Measurements from ENCODE around the gene VSIG10. TPM values are rescaled to one million over a fixed set of nuclear protein-coding genes. Genes with fewer than 3 reads are reported as not detected.

Gene VSIG10
- polyA plus RNA-seq, 1 donor (not counting 4 experiments of a cell fraction or from before 2014, with no cell fraction given): 11.4 TPM

GRCh38 chr12:118060301-118061010, 43.4 kb downstream of the VSIG10 start:
- Histone ChIP-seq H3K27ac (ENCODE audit: control insufficient read depth, insufficient read depth, low read length) (peak overlapping the region; percentile 78), H3K27me3 (ENCODE audit: control insufficient read depth, extremely low read depth, insufficient read depth, low read length) (no peaks in the 10 kb centered on the region), H2AFZ (ENCODE audit: control insufficient read depth, low read length) (peak overlapping the region; percentile 2), H4K20me1 (ENCODE audit: control insufficient read depth, extremely low read depth, insufficient read depth, low read length) (no peaks in the 10 kb centered on the region), H3K9me3 (ENCODE audit: control insufficient read depth, low read depth, low read length) (no peaks in the 10 kb centered on the region), H3K36me3 (ENCODE audit: control insufficient read depth in 2 of 2, extremely low read depth in 1 of 2, insufficient read depth in 2 of 2, low read length in 2 of 2) (no peaks in the 10 kb centered on the region), H3K79me2 (ENCODE audit: control insufficient read depth, insufficient read depth, low read length) (peaks cover 39% of the 10 kb centered on the region), H3K9ac (ENCODE audit: control insufficient read depth, extremely low read depth, insufficient read depth, low read length) (peak overlapping the region; percentile 77), H3K9me1 (ENCODE audit: control insufficient read depth, extremely low read depth, insufficient read depth, low read length) (no peaks in the 10 kb centered on the region), H3K4me3 (ENCODE audit: control insufficient read depth in 2 of 3, extremely low read depth in 1 of 3, insufficient read depth in 2 of 3, low read depth in 1 of 3, low read length in 3 of 3) (peak overlapping the region; percentile 73 to 89 (median 76)), H3K4me1 (ENCODE audit: control insufficient read depth, extremely low read depth, insufficient read depth, low read length) (peaks cover 19% of the 10 kb centered on the region), H3K4me2 (ENCODE audit: control insufficient read depth, extremely low read depth, insufficient read depth, low read depth, low read length) (peak overlapping the region; percentile 79)
- FAIRE-seq (no peak), DNase-seq (ENCODE audit: low read depth, low spot score) (no peak)
- dilution Hi-C loops (cut with MboI; ENCODE audit: extremely low pct_ligation_motif_present, low sequenced_read_pairs): no loop called here
- TF ChIP-seq EZH2 (IDR thresholded peaks at IDR 0.05; ENCODE audit: low read length) (no peak), CTCF (optimal IDR thresholded peaks at IDR 0.05 in 1 of 3, IDR thresholded peaks at IDR 0.05 in 1 of 3, conservative IDR thresholded peaks at IDR 0.05 in 1 of 3; ENCODE audit: extremely low read depth in 1 of 3, insufficient read depth in 2 of 3, low read length in 3 of 3) (no peak)

- Histone ChIP-seq H3K4me3 (ENCODE audit: control insufficient read depth in 2 of 3, extremely low read depth in 1 of 3, insufficient read depth in 2 of 3, low read depth in 1 of 3, low read length in 3 of 3) (peak overlapping the region; percentile 73 to 89 (median 76)), H3K9me3 (ENCODE audit: control insufficient read depth, low read depth, low read length) (no peaks in the 10 kb centered on the region), H3K4me1 (ENCODE audit: control insufficient read depth, extremely low read depth, insufficient read depth, low read length) (peaks cover 19% of the 10 kb centered on the region), H4K20me1 (ENCODE audit: control insufficient read depth, extremely low read depth, insufficient read depth, low read length) (no peaks in the 10 kb centered on the region), H3K79me2 (ENCODE audit: control insufficient read depth, insufficient read depth, low read length) (peaks cover 45% of the 10 kb centered on the region), H3K9ac (ENCODE audit: control insufficient read depth, extremely low read depth, insufficient read depth, low read length) (peak overlapping the region; percentile 77), H3K9me1 (ENCODE audit: control insufficient read depth, extremely low read depth, insufficient read depth, low read length) (no peaks in the 10 kb centered on the region), H2AFZ (ENCODE audit: control insufficient read depth, low read length) (peak overlapping the region; percentile 2), H3K27me3 (ENCODE audit: control insufficient read depth, extremely low read depth, insufficient read depth, low read length) (no peaks in the 10 kb centered on the region), H3K27ac (ENCODE audit: control insufficient read depth, insufficient read depth, low read length) (peak overlapping the region; percentile 78), H3K4me2 (ENCODE audit: control insufficient read depth, extremely low read depth, insufficient read depth, low read depth, low read length) (peak overlapping the region; percentile 79), H3K36me3 (ENCODE audit: control insufficient read depth in 2 of 2, extremely low read depth in 1 of 2, insufficient read depth in 2 of 2, low read length in 2 of 2) (no peaks in the 10 kb centered on the region)
- dilution Hi-C loops (cut with MboI; ENCODE audit: extremely low pct_ligation_motif_present, low sequenced_read_pairs): no loop called here
- no peak for TF ChIP-seq CTCF (optimal IDR thresholded peaks at IDR 0.05 in 1 of 3, IDR thresholded peaks at IDR 0.05 in 1 of 3, conservative IDR thresholded peaks at IDR 0.05 in 1 of 3; ENCODE audit: extremely low read depth in 1 of 3, insufficient read depth in 2 of 3, low read length in 3 of 3)
- no peak for TF ChIP-seq EZH2 (IDR thresholded peaks at IDR 0.05; ENCODE audit: low read length)
- FAIRE-seq (no peak), DNase-seq (ENCODE audit: low read depth, low spot score) (no peak)
These were observed 44.2 kb downstream of the VSIG10 start for GRCh38 chr12:118059341-118060191.
